ENCODE data around the gene RBM3.

The RBM3 gene

GRCh38 chrX:48626401-48627298, 52.4 kb downstream of the RBM3 start:
- no peak for DNase-seq (ENCODE audit: low spot score)

Data from D341Med (cell line).